HG03378 (cell line): ENCODE results near the gene SAMD10.

Experiments
- ATAC-seq: cut with Tn5 transposase; IDR thresholded peaks from one replicate; pipeline ENCODE4 v1.9.1; 2021; ENCODE audit warnings: mild to moderate bottlenecking, moderate library complexity; ENCODE audit not compliant: unreplicated experiment

SAMD10 gene

GRCh38 chr20:63957690-63958441, 21.6 kb downstream of the SAMD10 start:
- no peak for ATAC-seq

- peak; percentile 17 for ATAC-seq
Observed at GRCh38 chr20:63957004-63957689, 22.3 kb downstream of the SAMD10 start.

GRCh38 chr20:63956664-63957003, 22.8 kb downstream of the SAMD10 start:
- peak; percentile 26 for ATAC-seq

- peak; percentile 60 for ATAC-seq
Observed at GRCh38 chr20:63955827-63956663, 23.4 kb downstream of the SAMD10 start, which contains the start of gene UCKL1. TSS of gene UCKL1 (minus strand) at chr20:63956416. CDS start at chr20:63956372, 44 bp downstream.

GRCh38 chr20:63955281-63955826, 24.1 kb downstream of the SAMD10 start:
- peak; percentile 15 for ATAC-seq

GRCh38 chr20:63953764-63954429, 25.5 kb downstream of the SAMD10 start:
- ATAC-seq, result no peak

- no peak for ATAC-seq
Observed at GRCh38 chr20:63952769-63953168, 26.7 kb downstream of the SAMD10 start.

GRCh38 chr20:63952210-63952535, 27.3 kb downstream of the SAMD10 start:
- ATAC-seq, result no peak

- ATAC-seq, result no peak
Observed at GRCh38 chr20:63951398-63952209, 27.8 kb downstream of the SAMD10 start.

GRCh38 chr20:63950701-63951397, 28.6 kb downstream of the SAMD10 start:
- ATAC-seq, result no peak

- no peak for ATAC-seq
Observed at GRCh38 chr20:63947638-63948456, 31.6 kb downstream of the SAMD10 start.

- no peak for ATAC-seq
Observed at GRCh38 chr20:63946986-63947637, 32.3 kb downstream of the SAMD10 start.

- ATAC-seq, result no peak
Observed at GRCh38 chr20:63945921-63946920, 33.2 kb downstream of the SAMD10 start.

- no peak for ATAC-seq
Observed at GRCh38 chr20:63945031-63945658, 34.3 kb downstream of the SAMD10 start.

GRCh38 chr20:63944078-63944941, 35.1 kb downstream of the SAMD10 start:
- no peak for ATAC-seq

- no peak for ATAC-seq
Observed at GRCh38 chr20:63943808-63944077, 35.7 kb downstream of the SAMD10 start.
